GM21576 (cell line): ENCODE measurements around the gene ACTN1.

Source experiments
- ATAC-seq: cut with Tn5 transposase; IDR thresholded peaks from one replicate; pipeline ENCODE4 v1.9.1; 2021; ENCODE audit warnings: mild to moderate bottlenecking, moderate library complexity; ENCODE audit not compliant: unreplicated experiment

ACTN1 gene

DNA sequence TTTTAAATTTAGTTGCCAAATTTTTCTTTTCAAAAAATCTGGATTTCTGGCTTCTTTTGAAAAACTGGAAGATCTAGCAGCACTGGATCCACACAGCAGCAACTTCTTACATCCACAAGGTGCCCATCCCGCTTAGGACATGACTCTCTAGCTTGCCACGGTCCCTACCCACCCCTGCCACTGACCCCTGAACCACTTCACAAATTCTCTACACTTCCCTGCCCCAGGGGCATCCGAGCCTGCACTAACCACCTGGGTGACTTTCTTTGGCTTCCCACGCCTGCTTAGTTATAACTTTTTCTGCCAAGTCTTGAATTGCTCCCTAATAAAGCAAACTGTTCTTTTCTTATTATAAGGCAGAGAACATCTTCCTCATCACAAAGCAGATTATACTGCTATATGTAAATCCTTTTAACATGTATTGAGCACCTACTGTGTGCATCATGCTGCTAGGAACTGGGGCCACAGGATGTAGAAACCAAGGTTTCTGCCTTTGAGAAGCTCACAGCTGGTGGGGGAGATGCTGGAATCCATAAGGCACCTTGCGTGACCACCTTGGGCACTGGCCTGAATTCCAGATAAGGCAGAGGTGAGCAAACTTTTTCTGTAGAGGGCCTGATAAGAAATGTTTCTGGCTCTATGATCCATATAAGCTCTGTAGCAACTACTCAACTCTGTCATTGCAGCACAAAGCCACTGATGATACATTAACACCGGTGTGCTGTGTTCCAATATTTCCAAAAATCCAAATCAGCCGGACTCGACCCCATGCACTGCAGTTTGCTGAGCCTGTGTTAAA is 59.8 kb downstream of the ACTN1 start:
- ATAC-seq: no peak

GRCh38 chr14:68918612-68919011 is 60.5 kb downstream of the ACTN1 start:
- no peak for ATAC-seq

DNA sequence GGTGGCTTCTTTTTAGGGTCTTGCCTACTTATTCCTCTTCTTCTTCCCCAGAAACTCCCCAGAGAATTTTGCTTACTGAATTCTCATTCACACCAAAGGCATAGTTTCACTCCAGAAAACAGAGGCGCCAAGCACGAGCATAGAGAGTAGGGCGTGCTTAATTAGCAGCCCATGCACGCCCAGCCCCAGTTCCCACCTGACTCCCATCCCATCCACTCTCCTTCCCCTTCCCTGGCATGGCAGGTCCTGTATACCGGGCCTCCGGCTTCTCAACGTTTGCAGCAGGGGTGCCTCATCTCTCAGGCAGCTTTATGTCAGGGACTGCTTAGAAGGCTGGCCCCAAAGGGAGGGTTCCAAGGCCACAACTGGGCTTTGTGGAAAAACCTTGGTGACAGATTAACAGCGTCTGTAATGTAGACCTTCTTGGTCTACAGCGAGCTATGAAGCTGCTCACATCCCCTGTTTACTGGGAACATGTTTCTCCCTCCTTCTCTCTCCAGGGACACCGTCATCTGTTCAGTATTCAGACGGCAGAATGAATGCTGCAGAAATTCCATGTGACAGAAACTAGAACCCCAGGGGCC is 62.7 kb downstream of the ACTN1 start:
- ATAC-seq: no peak

GRCh38 chr14:68913516-68913915 is 65.6 kb downstream of the ACTN1 start:
- ATAC-seq: no peak

GRCh38 chr14:68911594-68912227 is 67.4 kb downstream of the ACTN1 start:
- no peak for ATAC-seq

GRCh38 chr14:68910540-68910939 is 68.6 kb downstream of the ACTN1 start:
- no peak for ATAC-seq

DNA sequence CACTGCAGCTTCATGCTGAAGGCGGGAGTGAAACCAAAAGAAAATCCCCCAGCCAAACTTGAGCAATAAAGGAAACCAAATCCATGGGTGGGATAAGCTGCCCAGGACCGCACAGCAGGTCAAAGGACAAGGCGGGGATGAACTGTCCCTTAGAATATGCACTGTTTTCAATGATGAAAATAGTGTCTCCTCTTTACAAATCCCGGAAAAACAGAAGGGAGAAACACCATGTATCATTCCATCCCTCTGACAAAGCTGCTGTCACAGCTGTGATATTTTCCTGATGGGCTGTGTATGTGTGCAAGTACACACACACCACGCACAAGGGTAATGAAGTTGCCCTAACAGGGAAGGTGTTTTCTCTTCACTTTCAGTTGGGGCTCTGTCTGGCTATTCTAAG is 70.3 kb downstream of the ACTN1 start:
- ATAC-seq: no peak

GRCh38 chr14:68908201-68908600 is 70.9 kb downstream of the ACTN1 start:
- no peak for ATAC-seq

GRCh38 chr14:68906439-68906838 is 72.7 kb downstream of the ACTN1 start:
- ATAC-seq: no peak

DNA sequence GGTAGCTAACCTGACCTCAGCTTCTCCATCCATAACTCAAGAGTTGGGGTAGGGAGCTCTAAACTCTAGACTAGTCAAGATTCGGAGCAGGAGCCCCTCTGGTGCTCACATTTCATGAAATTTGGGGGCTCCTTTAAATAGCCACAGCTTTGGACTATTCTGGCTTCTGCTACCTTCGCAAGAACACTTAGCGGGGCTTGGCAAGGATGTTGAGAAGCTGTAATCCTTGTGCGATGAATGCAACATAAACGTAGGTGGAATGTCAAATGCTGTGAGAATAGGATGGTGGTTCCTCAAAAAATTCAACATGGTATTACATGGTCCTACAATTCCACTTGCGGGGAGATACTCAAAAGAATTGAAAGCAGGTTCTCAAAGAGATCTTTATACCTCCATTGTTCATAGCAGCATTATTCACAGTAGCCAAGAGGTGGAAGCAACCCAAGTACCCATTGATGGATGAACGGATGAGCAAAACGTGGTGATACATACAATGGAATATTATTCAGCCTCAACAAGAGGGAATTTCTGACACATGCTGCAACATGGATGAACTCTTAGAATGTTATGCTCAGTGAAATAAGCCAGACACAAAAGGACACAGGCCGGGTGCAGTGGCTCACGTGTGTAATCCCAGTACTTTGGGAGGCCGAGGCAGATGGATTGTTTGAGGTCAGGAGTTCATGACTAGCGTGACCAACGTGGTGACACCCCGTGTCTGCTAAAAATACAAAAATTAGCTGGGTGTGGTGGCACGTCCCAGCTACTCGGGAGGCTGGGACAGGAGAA is 73.8 kb downstream of the ACTN1 start:
- no peak for ATAC-seq

DNA sequence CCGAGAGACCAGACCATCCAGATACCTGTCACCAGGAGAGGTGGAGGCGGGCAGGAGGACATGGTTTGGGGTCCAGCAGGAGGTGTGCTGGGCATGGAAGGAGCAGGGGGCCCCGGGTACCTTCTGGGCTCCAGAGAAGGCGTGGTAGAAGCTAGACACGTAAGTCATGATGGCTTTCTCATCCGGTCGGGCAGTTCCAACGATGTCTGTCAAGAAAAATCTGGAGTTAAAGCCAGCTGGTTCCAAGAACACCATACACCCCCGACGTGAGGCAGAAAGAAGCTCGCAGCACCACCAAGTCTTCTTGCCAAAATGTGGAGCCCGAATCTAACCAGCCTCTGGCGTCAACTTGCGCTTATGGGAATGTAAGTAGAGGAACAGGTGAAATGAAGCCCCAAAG is 76.7 kb downstream of the ACTN1 start:
- ATAC-seq: no peak

DNA sequence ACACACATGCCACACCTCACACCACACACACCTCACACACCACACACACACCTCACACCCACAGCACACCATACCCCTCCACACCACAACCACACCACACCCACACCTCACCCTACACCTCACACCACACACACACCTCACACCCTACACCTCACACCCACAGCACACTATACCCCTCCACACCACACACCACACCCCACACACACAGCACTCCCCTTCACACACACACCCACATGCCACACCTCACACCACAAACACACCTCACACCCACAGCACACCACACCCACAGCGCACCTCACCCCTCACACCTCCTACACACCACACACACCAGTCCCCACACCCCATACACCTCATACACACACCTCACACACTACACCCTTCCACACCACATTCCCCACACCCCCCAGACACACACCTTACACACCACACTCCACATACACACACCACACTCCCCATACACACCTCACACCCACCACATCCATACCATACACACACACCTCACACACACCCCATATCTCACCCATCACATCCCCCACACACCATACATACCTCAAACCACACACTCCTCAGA is 80.0 kb downstream of the ACTN1 start:
- no peak for ATAC-seq

GRCh38 chr14:68898248-68899032 is 80.7 kb downstream of the ACTN1 start:
- ATAC-seq: no peak

GRCh38 chr14:68897559-68898155 is 81.4 kb downstream of the ACTN1 start:
- ATAC-seq: no peak

- ATAC-seq: no peak
These were observed 83.0 kb downstream of the ACTN1 start for GRCh38 chr14:68896132-68896531.

GRCh38 chr14:68894802-68895703 is 84.0 kb downstream of the ACTN1 start:
- ATAC-seq: no peak

GRCh38 chr14:68894123-68894522 is 85.0 kb downstream of the ACTN1 start:
- no peak for ATAC-seq

DNA sequence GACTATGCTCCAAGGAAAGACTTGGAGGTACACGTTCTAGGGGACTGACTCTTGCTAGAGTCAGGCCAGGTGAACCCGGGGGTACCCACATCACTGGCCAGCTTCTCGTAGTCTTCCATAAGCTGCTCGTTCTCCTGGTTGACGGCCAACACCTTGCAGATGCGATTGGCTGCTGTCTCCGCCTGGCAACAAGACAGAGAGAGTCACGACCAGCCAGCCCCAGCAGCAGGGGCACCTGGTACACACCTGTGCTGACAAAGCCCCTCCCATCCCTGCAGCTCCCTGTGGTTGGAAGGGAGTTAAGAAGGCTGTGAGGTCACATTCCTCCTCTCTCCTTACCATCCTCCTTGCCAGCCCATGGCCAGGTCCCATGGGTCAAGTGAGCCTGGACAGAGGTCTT is 85.5 kb downstream of the ACTN1 start:
- ATAC-seq: no peak

DNA sequence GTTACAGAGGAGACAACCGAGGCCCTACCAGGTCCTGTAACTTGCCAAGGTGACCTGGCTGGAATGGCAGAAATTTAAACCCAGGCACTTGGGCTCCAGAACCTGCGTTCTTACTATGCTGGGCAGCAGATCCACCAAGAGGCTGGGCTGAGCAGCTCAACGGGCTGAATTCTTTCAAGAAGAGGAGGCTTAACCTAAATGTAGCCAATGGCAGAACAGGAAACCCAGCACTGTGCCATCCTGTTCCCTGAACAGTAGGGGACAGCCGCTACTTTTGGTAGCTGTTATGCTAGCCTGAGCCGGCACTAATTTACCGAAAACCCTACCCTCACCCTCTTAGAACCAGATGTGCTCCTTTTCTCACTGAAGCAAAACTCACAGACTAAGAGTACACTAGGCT is 86.1 kb downstream of the ACTN1 start:
- no peak for ATAC-seq
